ENCODE measurements around the gene ULK1. TPM values are rescaled to one million over a fixed set of nuclear protein-coding genes. Genes with fewer than 3 reads are reported as not detected.

Gene ULK1
- total and polyA plus RNA-seq, 3 donors from 2014 or later: 29.2 to 53.5 (median 49.9) TPM

GRCh38 chr12:131909081-131909751, 14.8 kb downstream of the ULK1 start:
- no peak for DNase-seq
- intact Hi-C loops (cut with DNase I; ENCODE audit: low total_unique reads): no loop called here
- H3K27me3 ChIP-seq: no peaks in the 10 kb centered on the region
- 60 to 90% methylated on average over 2 to 53 of the region's 61 CpGs for WGBS, 2 donors
- no peaks in the 10 kb centered on the region for H3K36me3 ChIP-seq (ENCODE audit: low read depth, missing control alignments)
- no peak overlapping the region for H3K4me3 ChIP-seq
- no peak overlapping the region for H3K27ac ChIP-seq
- peaks cover 11% of the 10 kb centered on the region for H3K4me1 ChIP-seq
- TF ChIP-seq POLR2A (IDR thresholded peaks at IDR 0.05) (no peak), CTCF (IDR thresholded peaks at IDR 0.05) (no peak)
- no peaks in the 10 kb centered on the region for H3K9me3 ChIP-seq

- Histone ChIP-seq H3K27me3 (no peaks in the 10 kb centered on the region), H3K4me1 (peaks cover 11% of the 10 kb centered on the region), H3K36me3 (ENCODE audit: low read depth, missing control alignments) (no peaks in the 10 kb centered on the region), H3K9me3 (no peaks in the 10 kb centered on the region), H3K27ac (no peak overlapping the region), H3K4me3 (no peak overlapping the region)
- 80 to 87% methylated on average over 18 to 26 of the region's 26 CpGs for WGBS, 2 donors
- DNase-seq: no peak
- TF ChIP-seq CTCF (IDR thresholded peaks at IDR 0.05) (no peak), POLR2A (IDR thresholded peaks at IDR 0.05) (no peak)
- intact Hi-C loops (cut with DNase I; ENCODE audit: low total_unique reads): no loop called here
These were observed 15.4 kb downstream of the ULK1 start for GRCh38 chr12:131909752-131910219.

DNA sequence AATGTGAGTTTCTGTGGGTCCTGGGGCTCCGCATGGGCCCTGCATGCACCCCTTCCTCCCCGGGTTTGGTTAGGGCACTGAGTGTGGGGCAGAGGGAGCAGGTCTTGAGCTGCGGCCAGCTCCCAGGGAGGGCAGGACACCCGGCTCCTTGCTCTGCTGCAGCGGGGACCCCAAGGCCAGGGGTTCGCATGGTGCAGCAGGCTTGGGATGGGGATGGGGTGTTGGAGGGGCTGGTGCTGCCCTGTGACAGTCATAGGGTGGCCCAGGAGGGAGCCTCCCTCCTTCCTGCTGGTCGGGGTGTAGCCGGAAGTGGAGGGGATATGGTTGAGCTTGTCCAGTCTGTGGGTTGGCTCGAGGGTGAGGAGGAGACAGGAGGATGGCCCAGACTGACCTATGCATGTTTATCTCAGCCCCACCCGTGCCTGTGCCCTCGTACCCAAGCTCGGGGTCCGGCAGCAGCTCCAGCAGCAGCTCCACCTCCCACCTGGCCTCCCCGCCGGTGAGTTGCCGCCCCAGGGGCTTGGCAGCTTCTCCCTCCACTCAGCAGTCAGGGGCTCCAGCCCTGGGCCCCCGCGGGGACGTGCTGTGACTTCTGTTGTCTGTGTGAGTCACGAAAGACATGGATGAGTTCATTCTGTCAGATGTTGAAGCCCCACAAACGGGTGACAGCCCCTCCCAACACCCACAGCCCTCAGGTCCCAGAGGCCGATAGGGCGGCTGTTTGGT, 16.0 kb downstream of the ULK1 start:
- no peak for TF ChIP-seq CTCF (IDR thresholded peaks at IDR 0.05)
- TF ChIP-seq POLR2A (IDR thresholded peaks at IDR 0.05): no peak
- WGBS, 2 donors: 80 to 89% methylated on average over 19 to 23 of the region's 23 CpGs
- H3K36me3 ChIP-seq (ENCODE audit: low read depth, missing control alignments): no peaks in the 10 kb centered on the region
- H3K4me1 ChIP-seq: peaks cover 11% of the 10 kb centered on the region
- H3K27ac ChIP-seq: no peak overlapping the region
- H3K9me3 ChIP-seq: no peaks in the 10 kb centered on the region
- no peaks in the 10 kb centered on the region for H3K27me3 ChIP-seq
- intact Hi-C loops (cut with DNase I; ENCODE audit: low total_unique reads): no loop called here
- DNase-seq: no peak
- H3K4me3 ChIP-seq: no peak overlapping the region

DNA sequence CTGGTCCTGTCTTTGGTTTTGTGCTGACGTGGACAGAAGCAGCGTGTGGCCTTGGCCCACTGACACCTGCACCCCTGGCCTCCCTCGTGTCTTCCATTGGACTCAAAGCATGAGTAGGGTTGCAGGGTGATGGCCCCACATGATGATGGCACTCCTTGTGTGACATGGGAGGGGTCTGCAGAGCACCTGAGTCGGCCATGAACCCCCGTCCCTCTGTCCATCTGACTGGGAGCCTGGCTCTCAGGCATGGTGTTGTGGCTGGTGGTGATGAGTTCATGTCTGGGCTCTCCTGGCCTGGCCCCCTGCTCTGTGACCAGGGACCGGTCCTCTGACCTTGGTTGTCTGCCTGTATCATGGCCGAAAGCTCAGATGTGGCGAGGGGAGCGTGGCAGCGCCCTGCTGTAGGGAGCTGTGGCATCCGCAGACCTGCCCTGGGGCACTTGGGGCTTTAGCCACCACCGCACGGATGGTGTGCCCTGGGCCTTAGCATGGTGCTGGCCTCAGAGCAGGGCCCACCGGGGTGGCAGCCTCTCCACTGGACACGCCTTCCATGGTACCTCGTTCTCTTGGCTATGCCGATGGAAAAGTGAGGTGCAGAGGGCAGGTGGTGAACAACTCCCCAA, 16.7 kb downstream of the ULK1 start:
- intact Hi-C loops (cut with DNase I; ENCODE audit: low total_unique reads): no loop called here
- H3K9me3 ChIP-seq: no peaks in the 10 kb centered on the region
- H3K4me3 ChIP-seq: no peak overlapping the region
- H3K4me1 ChIP-seq: peaks cover 11% of the 10 kb centered on the region
- DNase-seq: no peak
- H3K27ac ChIP-seq: no peak overlapping the region
- WGBS, 2 donors: 70 to 88% methylated on average over 3 to 17 of the region's 17 CpGs
- TF ChIP-seq POLR2A (IDR thresholded peaks at IDR 0.05) (no peak), CTCF (IDR thresholded peaks at IDR 0.05) (no peak)
- H3K36me3 ChIP-seq (ENCODE audit: low read depth, missing control alignments): no peaks in the 10 kb centered on the region
- H3K27me3 ChIP-seq: no peaks in the 10 kb centered on the region
